Astrocyte of the cerebellum (primary cell): Measurements from ENCODE around the gene STK24.
A peak's percentile ranks its signal among the peaks of the same experiment; 100 is the strongest.

ENCODE experiments used
- DNase-seq: peaks from one replicate; pipeline ENCODE4 v3.0.0-alpha.2; 2011; ENCODE audit warnings: low read depth
- H3K4me3 ChIP-seq: 2 replicates; pipeline ENCODE4 v1.5.1; 2011; ENCODE audit warnings: mild to moderate bottlenecking, low read depth, low read length, moderate library complexity
- in situ Hi-C: cut with HindIII; loops from 2 replicates; pipeline ENCODE4 v1.10.0; 2017; ENCODE audit warnings: low sequenced_read_pairs
- TF ChIP-seq, protein P1 (sequence below): IDR thresholded peaks from 2 replicates; pipeline ENCODE4 v1.5.1; 2012; ENCODE audit warnings: low read length, low read depth, moderate library complexity, mild to moderate bottlenecking; ENCODE audit errors: missing control alignments

STK24 gene

DNA sequence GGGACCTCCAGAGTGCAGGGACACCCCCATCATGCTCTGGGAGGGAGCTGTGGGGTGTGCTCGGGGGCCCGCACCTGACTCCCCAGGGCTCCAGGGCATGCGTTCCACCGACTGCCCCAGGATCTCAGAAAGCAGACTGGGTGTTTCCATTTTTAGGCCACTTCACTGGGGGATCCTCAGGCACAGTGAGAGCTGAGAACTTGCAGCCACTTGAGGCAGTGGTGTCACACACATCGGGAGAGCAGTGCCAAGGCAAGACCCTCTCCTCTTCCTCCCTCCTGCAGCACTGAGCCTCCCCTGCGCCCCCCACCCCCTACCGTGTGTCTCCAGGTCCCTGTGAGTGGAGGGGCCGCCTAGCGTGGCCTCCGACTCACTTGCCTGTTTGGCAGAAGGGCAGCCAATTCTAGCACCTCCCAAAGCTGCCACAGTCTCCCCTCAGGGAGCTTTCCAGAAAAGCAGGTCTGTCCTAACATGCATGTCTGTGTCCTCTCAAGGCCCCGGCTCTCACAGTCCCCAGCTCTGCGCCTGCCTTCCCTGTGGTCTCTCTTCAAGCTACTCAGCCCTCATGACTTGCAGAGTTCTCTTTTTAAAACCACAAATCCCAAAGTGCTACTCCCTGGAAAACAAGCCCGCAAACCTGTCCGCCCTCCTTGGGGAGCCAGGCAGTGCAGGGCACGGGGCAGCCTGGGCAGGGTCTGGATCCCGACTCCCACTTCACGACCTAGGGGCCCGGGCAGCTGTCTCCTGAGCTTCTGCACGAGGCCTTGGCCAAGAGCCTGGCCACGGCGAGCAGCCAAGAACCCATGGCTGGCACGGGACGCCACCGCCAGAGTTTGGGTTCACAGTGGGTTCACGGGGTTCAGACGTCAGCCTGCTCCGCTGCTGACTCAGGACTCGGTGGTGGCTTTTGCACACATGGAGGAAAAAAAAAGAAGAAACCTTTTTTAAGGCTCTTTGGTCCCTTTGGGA lies 94.1 kb downstream of the STK24 start:
- no peak overlapping the region for H3K4me3 ChIP-seq
- in situ Hi-C loops = no loop called here
- peak; percentile 42 for DNase-seq
- TF ChIP-seq, protein P1, sequence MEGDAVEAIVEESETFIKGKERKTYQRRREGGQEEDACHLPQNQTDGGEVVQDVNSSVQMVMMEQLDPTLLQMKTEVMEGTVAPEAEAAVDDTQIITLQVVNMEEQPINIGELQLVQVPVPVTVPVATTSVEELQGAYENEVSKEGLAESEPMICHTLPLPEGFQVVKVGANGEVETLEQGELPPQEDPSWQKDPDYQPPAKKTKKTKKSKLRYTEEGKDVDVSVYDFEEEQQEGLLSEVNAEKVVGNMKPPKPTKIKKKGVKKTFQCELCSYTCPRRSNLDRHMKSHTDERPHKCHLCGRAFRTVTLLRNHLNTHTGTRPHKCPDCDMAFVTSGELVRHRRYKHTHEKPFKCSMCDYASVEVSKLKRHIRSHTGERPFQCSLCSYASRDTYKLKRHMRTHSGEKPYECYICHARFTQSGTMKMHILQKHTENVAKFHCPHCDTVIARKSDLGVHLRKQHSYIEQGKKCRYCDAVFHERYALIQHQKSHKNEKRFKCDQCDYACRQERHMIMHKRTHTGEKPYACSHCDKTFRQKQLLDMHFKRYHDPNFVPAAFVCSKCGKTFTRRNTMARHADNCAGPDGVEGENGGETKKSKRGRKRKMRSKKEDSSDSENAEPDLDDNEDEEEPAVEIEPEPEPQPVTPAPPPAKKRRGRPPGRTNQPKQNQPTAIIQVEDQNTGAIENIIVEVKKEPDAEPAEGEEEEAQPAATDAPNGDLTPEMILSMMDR = peak; percentile 27

DNA sequence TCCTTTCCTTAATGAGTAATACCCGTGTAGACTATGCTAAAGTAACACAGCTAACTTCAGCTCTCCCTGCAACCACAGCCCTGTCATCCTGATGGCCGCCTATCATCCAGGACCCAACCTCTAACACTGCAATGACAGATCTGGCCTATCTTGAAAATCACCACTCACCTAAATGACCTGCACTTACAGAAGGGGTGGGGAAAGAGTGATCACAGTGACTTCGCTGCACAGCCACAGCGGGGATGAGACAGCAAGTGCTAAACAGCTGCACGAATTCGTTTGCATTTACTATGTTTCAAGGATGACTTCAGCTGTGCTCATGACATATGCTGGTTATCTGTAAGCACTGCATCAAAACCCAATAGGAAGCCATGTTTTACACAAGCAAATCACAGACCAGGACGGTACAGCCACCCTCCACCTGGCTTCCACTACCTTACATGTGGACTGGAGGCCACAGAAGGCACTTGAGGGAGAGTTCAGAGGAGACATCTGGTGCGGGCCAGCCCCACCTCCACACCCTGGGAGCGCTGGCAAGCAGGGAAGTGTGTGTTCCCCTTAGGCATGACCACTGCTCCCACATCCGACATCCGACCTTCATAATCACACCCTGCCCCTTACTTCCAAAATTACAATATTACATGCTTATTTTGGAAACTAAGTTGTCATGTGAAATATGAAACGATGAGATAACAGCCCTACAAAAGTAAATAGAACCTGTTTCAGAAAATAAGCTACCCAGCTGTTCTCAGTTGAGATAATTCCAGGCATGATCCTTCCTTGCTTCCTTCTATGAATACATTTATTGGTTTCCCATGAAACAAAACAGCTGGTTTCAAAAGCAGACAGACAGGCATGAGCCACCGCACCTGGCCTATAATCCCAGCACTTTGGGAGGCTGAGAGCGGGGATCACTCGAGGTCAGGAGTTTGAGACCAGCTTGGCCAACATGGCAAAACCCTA lies 95.7 kb downstream of the STK24 start:
- TF ChIP-seq, protein P1 = no peak
- in situ Hi-C loops = no loop called here
- DNase-seq = no peak
- no peak overlapping the region for H3K4me3 ChIP-seq

DNA sequence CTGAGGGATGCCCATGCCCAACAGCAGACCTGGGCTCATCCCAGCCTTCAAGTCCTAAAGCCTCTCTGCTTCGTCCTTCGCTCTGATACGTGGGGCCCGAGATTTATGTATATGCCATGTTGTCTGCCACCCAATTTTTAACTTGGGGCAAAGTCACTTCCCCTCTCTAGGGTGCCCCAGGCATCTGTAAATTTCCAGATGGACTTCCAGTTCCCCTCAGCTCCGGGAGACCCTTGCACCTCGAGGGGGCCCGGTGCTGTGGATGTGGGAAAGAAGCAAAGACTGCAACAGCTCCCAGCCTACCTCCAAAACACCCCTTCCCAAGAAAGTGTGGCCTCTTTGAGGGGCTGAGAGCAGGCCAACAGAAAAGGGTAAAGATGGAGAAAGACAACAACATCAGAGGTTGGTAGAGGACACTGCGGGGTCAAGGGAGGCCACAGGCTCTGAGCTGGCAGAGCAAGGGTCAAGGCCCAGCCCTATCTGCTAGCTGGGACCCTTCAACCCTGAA lies 97.4 kb downstream of the STK24 start:
- in situ Hi-C loops = no loop called here
- TF ChIP-seq, protein P1 = no peak
- no peak overlapping the region for H3K4me3 ChIP-seq
- no peak for DNase-seq

DNA sequence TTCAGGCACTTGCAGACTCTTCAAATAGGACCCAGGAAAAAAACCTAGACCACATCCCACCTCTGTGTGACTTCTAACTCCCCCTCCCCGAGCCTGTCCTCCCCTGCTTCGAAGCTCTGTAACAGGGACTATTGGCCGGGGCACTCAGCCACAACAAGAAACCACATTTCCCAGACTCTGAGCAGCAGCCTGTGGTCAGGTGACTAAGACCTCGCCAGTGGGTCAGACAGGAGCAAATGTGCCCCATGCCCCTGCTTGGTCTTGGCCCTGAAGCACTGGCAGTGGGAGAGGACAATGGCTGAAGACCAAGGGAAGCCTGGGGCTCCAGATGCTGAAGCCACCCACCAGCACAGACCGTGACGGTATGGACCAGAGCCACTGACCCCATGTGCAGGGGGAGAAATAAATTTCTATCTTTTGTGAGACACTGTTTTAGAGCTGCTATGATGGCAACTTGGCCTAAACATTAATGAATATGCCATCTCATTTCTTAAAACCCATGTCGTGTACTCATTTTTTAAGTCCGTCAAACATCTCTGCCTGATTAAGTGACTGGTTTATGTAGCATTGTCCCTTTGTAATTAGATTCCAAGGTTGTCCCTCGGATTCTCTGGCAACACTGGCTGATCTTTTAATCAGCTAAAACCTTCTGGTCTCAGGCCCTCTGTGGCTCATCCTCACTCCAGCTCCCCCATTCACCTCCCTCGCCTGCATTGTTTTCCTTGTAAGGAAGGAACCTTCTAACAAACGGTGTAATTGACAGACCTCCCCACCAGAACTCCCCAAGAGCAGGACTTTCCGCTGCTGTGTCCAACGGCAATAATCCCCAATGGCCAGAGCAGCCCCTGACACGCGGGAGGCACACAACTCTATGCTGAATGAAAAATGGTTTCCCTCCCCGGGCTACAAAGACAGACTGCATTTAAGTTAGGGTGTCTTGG lies 98.4 kb downstream of the STK24 start:
- DNase-seq = peak; percentile 63

DNA sequence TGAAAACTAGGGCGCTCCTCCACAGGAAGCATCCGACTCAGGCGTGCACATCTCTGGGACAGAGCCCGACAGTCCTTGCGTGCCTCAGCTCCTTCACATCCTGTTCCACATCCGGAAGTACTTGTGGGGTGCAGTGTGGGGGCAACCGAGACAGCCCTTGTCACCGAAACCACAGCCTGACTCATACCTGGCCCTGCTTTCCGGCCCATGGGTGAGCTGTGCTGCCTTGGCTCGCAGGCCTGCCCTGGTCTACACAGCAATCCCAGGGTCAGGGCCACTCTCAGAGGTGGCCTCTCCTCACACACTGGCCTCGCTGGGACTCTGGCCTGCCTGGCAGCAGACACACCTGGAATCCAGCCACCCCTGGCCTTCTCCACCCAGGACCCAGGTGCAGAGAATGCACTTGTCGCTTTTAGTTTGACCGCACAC lies 100.4 kb downstream of the STK24 start:
- in situ Hi-C loops = no loop called here
- TF ChIP-seq, protein P1 = no peak
- H3K4me3 ChIP-seq = no peak overlapping the region
- DNase-seq = no peak

More for the DNA sequence above, 98.4 kb downstream of the STK24 start:
- in situ Hi-C loops = no loop called here
- no peak overlapping the region for H3K4me3 ChIP-seq
- TF ChIP-seq, protein P1 = no peak
